CD4-positive, alpha-beta T cell treated with Interleukin-12 subunit alpha and Interleukin-12 subunit beta, for 1 hour (primary cell): ENCODE data around the gene FAM81A.
A peak's percentile ranks its signal among the peaks of the same experiment; 100 is the strongest.
"Not testable (repeated sequence)": the region's sequence is repeated elsewhere in the genome, so short reads cannot be mapped to it uniquely, and the experiment has no call there.

Experiments used
- DNase-seq: peaks from one replicate; pipeline ENCODE4 v3.0.0-alpha.2; 2020

FAM81A gene

DNA sequence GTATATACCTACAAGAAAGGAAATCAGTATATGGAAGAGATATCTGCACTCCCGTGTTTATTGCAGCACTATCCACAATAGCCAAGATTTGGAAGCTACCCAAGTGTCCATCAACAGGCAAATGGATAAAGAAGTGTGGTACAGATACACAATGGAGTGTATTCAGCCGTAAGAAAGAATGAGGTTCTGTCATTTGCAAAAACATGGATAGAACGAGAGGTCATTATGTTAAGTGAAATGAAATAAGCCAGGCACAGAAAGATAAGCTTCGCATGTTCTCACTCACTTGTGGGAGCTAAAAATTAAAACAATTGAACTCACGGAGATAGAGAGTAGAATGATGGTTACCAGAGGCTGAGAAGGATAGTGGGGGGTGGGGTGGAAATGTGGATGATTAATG, 53.1 kb downstream of the FAM81A start:
- DNase-seq, result no peak

DNA sequence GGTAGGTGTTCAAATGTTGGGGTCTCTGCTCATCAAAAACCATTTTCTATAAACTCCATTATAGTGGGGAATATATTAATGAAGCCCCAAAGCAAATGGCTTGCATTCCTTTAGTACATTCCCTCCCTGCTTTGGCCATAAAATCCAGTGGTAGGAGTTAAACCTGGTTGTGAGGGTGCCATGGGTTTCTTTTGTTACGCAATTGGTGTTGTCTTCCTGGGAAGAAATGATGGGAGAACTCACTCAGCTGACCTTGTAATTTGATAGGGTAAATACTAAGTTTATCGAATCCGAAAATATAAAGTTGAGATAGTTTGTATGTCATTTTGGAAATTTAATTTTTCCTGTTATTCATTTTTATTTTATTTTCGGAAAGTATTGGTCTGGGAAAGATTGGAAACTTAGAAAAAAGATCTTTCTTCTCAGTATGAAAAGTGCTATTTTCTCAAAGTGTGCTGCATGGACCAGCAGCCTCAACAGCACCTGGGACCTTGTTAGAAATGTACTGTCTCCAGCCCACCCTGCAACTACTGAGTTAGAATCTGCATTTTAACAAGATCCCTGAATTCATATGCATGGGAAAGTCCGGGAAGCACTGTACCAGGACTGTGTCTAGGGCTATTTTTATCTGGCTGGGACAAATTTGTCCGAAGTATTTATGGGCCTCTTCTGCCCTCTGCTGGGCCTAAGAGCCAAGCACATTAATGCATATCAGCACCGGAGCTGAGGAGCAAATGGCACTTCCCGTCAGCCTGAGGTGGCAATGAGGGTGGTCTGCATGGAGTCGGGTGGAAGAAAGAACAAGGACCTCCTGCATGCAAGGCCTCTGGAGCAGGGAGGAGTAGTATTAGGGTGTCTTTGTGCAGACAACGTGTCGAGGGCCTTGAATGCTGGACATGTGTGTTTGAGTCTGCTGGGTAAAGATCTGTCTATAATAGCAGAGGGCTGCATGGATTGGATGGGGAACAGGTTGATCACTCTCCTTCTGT, 54.7 kb downstream of the FAM81A start:
- peak; percentile 61 for DNase-seq

- peak; percentile 20 for DNase-seq
Observed at GRCh38 chr15:59501597-59501996, 63.6 kb downstream of the FAM81A start.

- no peak for DNase-seq
Observed at GRCh38 chr15:59515190-59515589, 77.2 kb downstream of the FAM81A start.

- no peak for DNase-seq
Observed at GRCh38 chr15:59516655-59517461, 78.9 kb downstream of the FAM81A start.

GRCh38 chr15:59519329-59519728, 81.3 kb downstream of the FAM81A start:
- no peak for DNase-seq

- DNase-seq, result no peak
Observed at GRCh38 chr15:59521443-59521842, 83.5 kb downstream of the FAM81A start.

DNA sequence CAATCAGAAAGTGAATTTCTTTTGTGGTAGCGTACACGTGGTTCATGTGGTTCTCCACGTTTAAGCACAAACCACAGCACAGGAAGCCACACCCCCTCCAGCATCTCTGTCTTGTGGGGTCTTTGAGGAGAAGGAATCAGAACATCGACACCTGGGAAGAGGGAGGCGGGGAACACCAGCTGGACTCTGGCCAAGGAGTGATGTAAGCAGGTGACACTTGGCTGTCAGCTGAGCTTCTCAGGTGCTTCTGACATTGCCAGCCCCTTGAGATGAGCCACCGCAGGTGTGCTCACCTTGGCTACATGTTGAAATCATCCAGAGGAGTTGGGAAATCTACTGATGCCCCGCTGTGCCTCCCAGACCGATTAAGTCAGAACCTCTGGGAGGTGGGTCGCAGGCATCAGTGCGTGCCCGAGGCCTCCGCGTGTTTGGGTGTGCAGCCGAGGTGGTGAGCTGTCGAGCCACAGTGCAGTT, 85.0 kb downstream of the FAM81A start:
- DNase-seq, result peak; percentile 57

DNA sequence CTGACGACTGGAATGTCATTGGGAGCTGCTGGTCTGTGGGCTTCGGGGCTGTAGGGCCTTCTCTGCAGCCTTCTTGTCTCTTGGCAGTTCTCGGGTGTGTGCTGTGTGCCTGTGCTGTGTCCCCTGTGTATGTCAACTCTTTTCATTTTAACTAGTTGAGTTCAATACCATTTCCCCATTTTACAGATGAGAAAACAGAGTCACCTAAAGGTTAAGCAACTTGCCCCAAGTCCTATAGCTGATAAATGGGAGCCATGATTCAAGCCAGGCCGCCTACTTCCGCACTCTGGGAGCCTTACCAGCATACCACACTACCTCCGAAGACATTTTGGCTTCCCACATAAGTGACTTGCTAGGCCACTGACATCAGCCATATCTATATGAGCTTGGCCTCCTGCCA, 85.7 kb downstream of the FAM81A start:
- no peak for DNase-seq

GRCh38 chr15:59524331-59524731, 86.3 kb downstream of the FAM81A start:
- peak; percentile 5 for DNase-seq

GRCh38 chr15:59526466-59526865, 88.5 kb downstream of the FAM81A start:
- not testable (repeated sequence) for DNase-seq

DNA sequence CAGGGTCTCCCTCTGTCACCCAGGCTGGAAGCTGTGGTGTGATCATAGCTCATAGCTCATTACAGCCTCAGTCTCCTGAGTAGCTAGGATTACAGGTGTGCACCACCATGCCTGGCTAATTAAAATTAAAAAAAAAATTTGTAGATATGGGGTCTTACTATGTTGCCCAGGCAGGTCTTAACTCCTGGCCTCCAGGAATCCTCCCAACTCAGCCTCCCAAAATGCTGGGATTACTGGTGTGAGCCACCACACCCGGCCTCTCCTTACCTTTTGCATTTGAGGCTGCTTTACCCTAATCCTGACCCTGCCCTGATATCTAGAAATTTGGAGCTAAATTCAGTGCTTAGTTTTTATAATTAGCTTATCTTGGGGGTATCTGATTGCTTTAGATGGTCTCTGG, 90.4 kb downstream of the FAM81A start:
- no peak for DNase-seq

GRCh38 chr15:59528961-59529402, 91.0 kb downstream of the FAM81A start:
- DNase-seq, result peak; percentile 71

- no peak for DNase-seq
Observed at GRCh38 chr15:59531066-59531675, 93.2 kb downstream of the FAM81A start.

DNA sequence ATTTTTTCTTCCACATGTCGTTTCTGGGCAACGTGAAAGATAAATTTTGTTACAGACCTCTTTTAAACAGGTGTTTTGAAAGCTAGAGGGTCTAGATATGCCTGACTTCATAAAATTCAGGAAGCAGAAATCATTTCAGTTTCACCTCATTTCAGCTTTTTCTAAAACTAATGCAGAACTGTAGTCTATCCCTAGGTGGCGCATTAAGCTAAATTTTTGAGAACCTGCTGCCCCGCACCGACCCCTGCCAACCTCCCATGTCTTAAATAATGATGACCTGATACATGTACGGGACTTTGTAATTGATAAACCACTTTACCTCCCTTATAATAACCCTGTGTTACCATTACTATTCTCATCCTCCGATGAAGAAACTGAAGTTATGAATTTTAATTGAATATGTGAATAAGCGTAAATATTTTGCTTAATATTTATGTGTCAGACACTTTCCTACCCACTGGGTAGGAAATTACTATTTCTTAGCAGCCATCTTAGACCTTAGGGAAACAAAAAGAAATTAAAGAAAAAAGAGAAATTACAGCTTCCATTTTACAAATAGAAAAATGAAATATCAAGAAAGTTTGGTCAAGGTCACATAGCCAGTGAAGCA, 94.9 kb downstream of the FAM81A start:
- DNase-seq, result peak; percentile 30

- no peak for DNase-seq
Observed at GRCh38 chr15:59536553-59536952, 98.6 kb downstream of the FAM81A start.

DNA sequence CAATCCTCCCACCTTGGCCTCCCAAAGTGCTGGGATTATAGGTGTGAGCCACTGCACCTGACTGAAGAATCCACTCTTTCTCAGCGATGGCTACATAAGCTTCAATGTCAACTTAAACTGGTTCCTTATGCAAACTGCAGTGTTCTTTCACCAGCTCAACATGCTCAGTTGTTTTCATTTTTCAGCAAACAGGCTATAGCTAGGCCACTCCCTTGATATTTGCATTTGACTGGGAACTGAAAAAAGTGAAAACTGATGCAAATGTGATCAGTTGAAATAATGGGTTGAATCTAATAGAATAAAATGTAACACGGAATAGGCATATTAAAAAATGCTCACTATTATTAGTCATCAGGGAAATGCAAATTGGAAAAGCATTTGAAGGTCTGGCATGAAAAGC, 99.4 kb downstream of the FAM81A start:
- DNase-seq, result no peak

DNA sequence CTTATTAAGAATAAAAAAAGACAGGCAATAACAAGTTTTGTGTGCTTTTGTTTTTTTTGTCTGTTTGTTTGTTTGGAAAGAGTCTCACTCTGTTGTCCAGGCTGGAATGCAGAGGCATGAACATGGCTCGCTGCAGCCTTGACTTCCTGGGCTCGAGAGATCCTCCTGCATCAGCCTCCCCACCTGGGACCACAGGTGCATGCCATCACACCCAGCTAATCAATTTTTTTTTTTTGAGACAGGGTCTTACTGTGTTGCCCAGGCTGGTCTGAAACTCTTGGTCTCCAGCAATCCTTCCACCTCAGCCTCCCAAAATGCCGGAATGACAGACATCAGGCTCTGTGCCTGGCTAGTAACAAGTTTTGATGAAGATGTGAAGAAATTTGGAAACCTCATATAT, 100.5 kb downstream of the FAM81A start:
- no peak for DNase-seq

- no peak for DNase-seq
Observed at GRCh38 chr15:59539799-59540198, 101.8 kb downstream of the FAM81A start.

GRCh38 chr15:59540654-59541053, 102.7 kb downstream of the FAM81A start:
- DNase-seq, result no peak

GRCh38 chr15:59541750-59542149, 103.8 kb downstream of the FAM81A start:
- no peak for DNase-seq

DNA sequence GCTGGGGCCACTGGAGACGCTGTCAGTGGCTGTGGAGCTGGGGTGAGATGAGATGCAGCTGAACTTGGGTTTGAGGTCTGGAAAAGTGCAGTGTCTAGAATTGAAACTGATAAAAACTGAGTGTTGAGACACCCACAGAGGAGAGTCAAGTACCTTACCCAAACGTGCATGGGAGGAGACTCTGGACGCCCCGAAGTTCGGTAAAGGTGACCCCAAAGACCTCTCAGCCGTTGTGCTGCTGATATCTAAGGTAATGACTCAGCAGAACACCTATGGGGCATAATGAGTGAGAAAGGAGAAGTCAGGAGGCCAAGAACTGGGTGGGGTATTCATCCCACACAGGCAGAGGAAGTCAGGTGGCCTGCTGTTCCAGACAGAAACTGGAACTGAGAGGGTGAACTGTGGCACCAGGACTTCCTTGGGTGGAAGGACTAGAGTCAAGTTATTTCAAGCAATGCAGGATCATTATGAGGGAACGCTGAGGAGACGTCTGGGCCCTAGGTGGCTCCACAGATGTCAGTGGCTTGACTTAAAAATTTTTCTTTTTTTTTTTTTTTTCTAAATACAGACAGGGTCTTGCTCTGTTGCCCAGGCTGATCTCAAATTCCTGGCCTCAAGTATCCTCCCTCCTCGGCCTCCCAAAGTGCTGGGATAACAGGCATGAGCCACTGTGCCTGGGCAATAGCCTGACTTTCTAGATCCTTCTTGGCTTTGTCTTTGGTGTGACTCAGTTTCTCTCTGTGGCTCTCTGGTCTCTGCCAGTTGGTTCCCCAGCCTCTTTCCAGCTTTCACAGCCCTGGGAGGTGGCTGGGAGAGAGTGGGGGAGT, 105.9 kb downstream of the FAM81A start:
- DNase-seq, result no peak
